ENCODE results near the gene PLCB4.

DNA sequence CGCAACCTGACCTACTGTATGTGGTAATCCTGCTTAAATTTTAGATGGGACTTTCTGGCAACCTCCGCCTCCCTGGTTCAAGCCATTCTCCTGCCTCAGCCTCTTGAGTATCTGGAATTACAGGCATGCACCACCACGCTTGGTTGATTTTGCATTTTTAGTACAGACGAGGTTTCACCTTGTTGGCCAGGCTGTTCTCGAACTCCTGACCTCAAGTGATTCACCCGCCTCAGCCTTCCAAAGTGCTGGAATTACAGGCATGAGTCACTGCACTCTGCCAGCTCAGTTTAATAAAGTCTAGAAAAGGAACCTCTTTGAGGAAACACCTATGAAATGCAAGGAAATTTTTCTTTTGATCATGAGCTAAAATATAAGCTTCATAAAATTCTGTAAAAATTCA, 9.0 kb upstream of the PLCB4 start:
- TF ChIP-seq, protein P1, sequence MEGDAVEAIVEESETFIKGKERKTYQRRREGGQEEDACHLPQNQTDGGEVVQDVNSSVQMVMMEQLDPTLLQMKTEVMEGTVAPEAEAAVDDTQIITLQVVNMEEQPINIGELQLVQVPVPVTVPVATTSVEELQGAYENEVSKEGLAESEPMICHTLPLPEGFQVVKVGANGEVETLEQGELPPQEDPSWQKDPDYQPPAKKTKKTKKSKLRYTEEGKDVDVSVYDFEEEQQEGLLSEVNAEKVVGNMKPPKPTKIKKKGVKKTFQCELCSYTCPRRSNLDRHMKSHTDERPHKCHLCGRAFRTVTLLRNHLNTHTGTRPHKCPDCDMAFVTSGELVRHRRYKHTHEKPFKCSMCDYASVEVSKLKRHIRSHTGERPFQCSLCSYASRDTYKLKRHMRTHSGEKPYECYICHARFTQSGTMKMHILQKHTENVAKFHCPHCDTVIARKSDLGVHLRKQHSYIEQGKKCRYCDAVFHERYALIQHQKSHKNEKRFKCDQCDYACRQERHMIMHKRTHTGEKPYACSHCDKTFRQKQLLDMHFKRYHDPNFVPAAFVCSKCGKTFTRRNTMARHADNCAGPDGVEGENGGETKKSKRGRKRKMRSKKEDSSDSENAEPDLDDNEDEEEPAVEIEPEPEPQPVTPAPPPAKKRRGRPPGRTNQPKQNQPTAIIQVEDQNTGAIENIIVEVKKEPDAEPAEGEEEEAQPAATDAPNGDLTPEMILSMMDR (conservative IDR thresholded peaks at IDR 0.05 in 1 of 2, IDR thresholded peaks at IDR 0.05 in 1 of 2; ENCODE audit: extremely low read depth in 1 of 2, insufficient read depth in 1 of 2, low read depth in 1 of 2, low read length in 2 of 2) = no peak
- no peak for TF ChIP-seq EZH2 (IDR thresholded peaks at IDR 0.05; ENCODE audit: borderline replicate concordance, low read length)
